Caco-2 (cell line): Measurements from ENCODE around the gene NTN1. TPM values are rescaled to one million over a fixed set of nuclear protein-coding genes. Genes with fewer than 3 reads are reported as not detected.
"Not testable (repeated sequence)": the region's sequence is repeated elsewhere in the genome, so short reads cannot be mapped to it uniquely, and the experiment has no call there.

Experiments
- BruUV-seq: library from RNA; stranded (reverse); fragments of 400-500 nt; replicated peaks from 2 replicates; lab custom pipeline; 2021; lab: Mats Ljungman, UMichigan
- CTCF ChIA-PET: fragments of 300-600 bp; sonication (Branson Sonifier 250); formaldehyde crosslinking; loops from one replicate; lab custom pipeline; 2022; ENCODE audit warnings: antibody characterized with exemption; lab: Charles Lee
- POLR2A ChIA-PET: fragments of 300-600 bp; sonication (Branson Sonifier 250); formaldehyde crosslinking; loops from one replicate; lab custom pipeline; 2022; ENCODE audit warnings: antibody characterized with exemption; lab: Charles Lee
- DNase-seq, 2 experiments: peaks; one replicate each; pipeline versions ENCODE4 v3.0.0 to v3.0.0-alpha.2; 2020 to 2022
- H3K27me3 ChIP-seq: replicated peaks from 2 replicates; pipeline ENCODE4 v1.6.0; 2011; ENCODE audit warnings: low read length; ENCODE audit not compliant: control insufficient read depth, insufficient read depth
- H3K36me3 ChIP-seq: 2 replicates; pipeline ENCODE4 v1.5.1; 2011; ENCODE audit warnings: low read length; ENCODE audit not compliant: control insufficient read depth, insufficient read depth
- H3K4me1 ChIP-seq: fragments of 250-450 bp; sonication (Bioruptor Pico); 2 replicates; pipeline ENCODE4 v1.5.1; 2020; ENCODE audit warnings: mild to moderate bottlenecking
- H3K4me3 ChIP-seq: 2 replicates; pipeline ENCODE4 v1.5.1; 2011; ENCODE audit warnings: low read depth, mild to moderate bottlenecking, control low read depth, low read length
- H3K9me3 ChIP-seq: fragments of 250-450 bp; sonication (Bioruptor Pico); 2 replicates; pipeline ENCODE4 v1.5.1; 2020; ENCODE audit warnings: mild to moderate bottlenecking, moderate library complexity
- H3K27ac Mint-ChIP-seq: one replicate; pipeline ENCODE4 v1.8.0; 2022; ENCODE audit warnings: mixed read lengths; ENCODE audit not compliant: unreplicated experiment
- H3K27me3 Mint-ChIP-seq: one replicate; pipeline ENCODE4 v1.8.0; 2022; ENCODE audit warnings: mixed read lengths; ENCODE audit not compliant: insufficient read depth, unreplicated experiment
- H3K36me3 Mint-ChIP-seq: one replicate; pipeline ENCODE4 v1.8.0; 2022; ENCODE audit warnings: mild to moderate bottlenecking, mixed read lengths; ENCODE audit not compliant: insufficient read depth, unreplicated experiment
- H3K4me1 Mint-ChIP-seq: one replicate; pipeline ENCODE4 v1.8.0; 2022; ENCODE audit warnings: low read depth, mixed read lengths; ENCODE audit not compliant: unreplicated experiment
- H3K4me3 Mint-ChIP-seq: one replicate; pipeline ENCODE4 v1.8.0; 2022; ENCODE audit warnings: mild to moderate bottlenecking, moderate library complexity, mixed read lengths; ENCODE audit not compliant: unreplicated experiment
- H3K9me3 Mint-ChIP-seq: one replicate; pipeline ENCODE4 v1.8.0; 2022; ENCODE audit warnings: mixed read lengths; ENCODE audit not compliant: unreplicated experiment
- CTCF ChIP-seq, 2 experiments: fragments of 200-600 bp in 1 of 2; IDR thresholded peaks; 1 replicate in 1 of 2; 2 replicates in 1 of 2; pipeline versions ENCODE4 v1.5.1 to v1.8.0; 2011 to 2022; ENCODE audit warnings: antibody characterized with exemption in 1 of 2, control low read depth in 1 of 2, inconsistent platforms in 1 of 2, low read depth in 1 of 2, low read length in 1 of 2, mild to moderate bottlenecking in 1 of 2, moderate library complexity in 1 of 2; ENCODE audit not compliant: insufficient read depth in 1 of 2, severe bottlenecking in 1 of 2, unreplicated experiment in 1 of 2
- intact Hi-C: fragments of 100-400 bp; cut with micrococcal nuclease; formaldehyde crosslinking; loops from one replicate; pipeline ENCODE4 v1.10.0; 2022; ENCODE audit not compliant: unreplicated experiment
- total RNA-seq: library from RNA; stranded (reverse); gene quantifications from 2 replicates; pipeline ENCODE4 v1.2.3, GENCODE V29; 2022

Gene NTN1
- total RNA-seq, 1 experiment from 2014 or later = 0.88 TPM

GRCh38 chr17:9150446-9151090, 129.3 kb downstream of the NTN1 start:
- intact Hi-C loops = no loop called here
- no peak overlapping the region for H3K4me3 ChIP-seq
- no peaks in the 10 kb centered on the region for H3K36me3 Mint-ChIP-seq
- ChIA-PET CTCF (no interaction called here), POLR2A (no interaction called here)
- no peaks in the 10 kb centered on the region for H3K9me3 ChIP-seq
- no peaks in the 10 kb centered on the region for H3K27me3 Mint-ChIP-seq
- H3K27me3 ChIP-seq = no peaks in the 10 kb centered on the region; the same call in none of the 2 replicates
- H3K4me1 Mint-ChIP-seq = peaks cover 6% of the 10 kb centered on the region
- peaks cover 4% of the 10 kb centered on the region; the same call in 1 of the 2 replicates for H3K4me1 ChIP-seq
- H3K27ac Mint-ChIP-seq = no peak overlapping the region
- H3K36me3 ChIP-seq = no peaks in the 10 kb centered on the region
- no peak for TF ChIP-seq CTCF (IDR thresholded peaks at IDR 0.05; ENCODE audit: insufficient read depth in 1 of 2, low read depth in 1 of 2, low read length in 1 of 2, severe bottlenecking in 1 of 2, unreplicated experiment in 1 of 2)
- BruUV-seq = no TSS peak
- H3K9me3 Mint-ChIP-seq = no peaks in the 10 kb centered on the region
- DNase-seq = peak in 1 of 2 experiments; percentile 28
- H3K4me3 Mint-ChIP-seq = peak overlapping the region; percentile 49

- Histone ChIP-seq H3K4me1 (peaks cover 4% of the 10 kb centered on the region; the same call in 1 of the 2 replicates), H3K4me3 (no peak overlapping the region), H3K27me3 (no peaks in the 10 kb centered on the region; the same call in none of the 2 replicates), H3K9me3 (no peaks in the 10 kb centered on the region), H3K36me3 (no peaks in the 10 kb centered on the region)
- H3K27me3 Mint-ChIP-seq = no peaks in the 10 kb centered on the region
- H3K4me1 Mint-ChIP-seq = peaks cover 6% of the 10 kb centered on the region
- CTCF ChIA-PET = no interaction called here
- H3K4me3 Mint-ChIP-seq = no peak overlapping the region
- TF ChIP-seq CTCF (IDR thresholded peaks at IDR 0.05; ENCODE audit: insufficient read depth in 1 of 2, low read depth in 1 of 2, low read length in 1 of 2, severe bottlenecking in 1 of 2, unreplicated experiment in 1 of 2) = no peak
- H3K36me3 Mint-ChIP-seq = no peaks in the 10 kb centered on the region
- POLR2A ChIA-PET = no interaction called here
- DNase-seq = peak; percentile 69 to 73
- no TSS peak for BruUV-seq
- no peaks in the 10 kb centered on the region for H3K9me3 Mint-ChIP-seq
- H3K27ac Mint-ChIP-seq = no peak overlapping the region
- intact Hi-C loops = no loop called here
Observed at GRCh38 chr17:9151091-9151490, 129.8 kb downstream of the NTN1 start.

- H3K36me3 ChIP-seq, H3K27ac Mint-ChIP-seq, H3K4me1 ChIP-seq, CTCF ChIA-PET, H3K4me1 Mint-ChIP-seq, BruUV-seq, H3K36me3 Mint-ChIP-seq, DNase-seq, H3K27me3 ChIP-seq, H3K9me3 ChIP-seq, intact Hi-C loops, POLR2A ChIA-PET, H3K4me3 Mint-ChIP-seq, H3K4me3 ChIP-seq, H3K9me3 Mint-ChIP-seq, H3K27me3 Mint-ChIP-seq: not testable (repeated sequence)
Observed at GRCh38 chr17:9151740-9152139, 130.4 kb downstream of the NTN1 start.
